ENCODE measurements around the gene GALNTL6.
"Not testable (repeated sequence)": the region's sequence is repeated elsewhere in the genome, so short reads cannot be mapped to it uniquely, and the experiment has no call there.

Gene GALNTL6

DNA sequence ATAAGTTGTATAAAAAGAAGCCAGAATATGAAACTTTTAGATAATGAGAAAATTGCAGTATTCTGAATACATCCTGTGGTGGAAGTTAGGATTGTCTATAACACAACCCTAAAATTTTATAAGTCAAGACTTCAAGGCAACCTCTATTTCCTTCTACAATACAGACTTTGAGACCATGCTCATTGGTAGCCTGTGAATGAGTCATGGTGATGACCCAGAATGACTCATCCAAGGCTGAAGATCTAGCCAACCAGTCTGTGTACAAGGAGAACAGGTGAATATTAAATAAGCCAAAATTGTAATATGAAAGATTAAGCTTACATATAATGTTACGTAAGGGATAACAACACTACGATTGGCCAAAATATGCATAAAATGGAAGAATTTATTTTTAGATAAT lies 879.5 kb downstream of the GALNTL6 start:
- DNase-seq = no peak

DNA sequence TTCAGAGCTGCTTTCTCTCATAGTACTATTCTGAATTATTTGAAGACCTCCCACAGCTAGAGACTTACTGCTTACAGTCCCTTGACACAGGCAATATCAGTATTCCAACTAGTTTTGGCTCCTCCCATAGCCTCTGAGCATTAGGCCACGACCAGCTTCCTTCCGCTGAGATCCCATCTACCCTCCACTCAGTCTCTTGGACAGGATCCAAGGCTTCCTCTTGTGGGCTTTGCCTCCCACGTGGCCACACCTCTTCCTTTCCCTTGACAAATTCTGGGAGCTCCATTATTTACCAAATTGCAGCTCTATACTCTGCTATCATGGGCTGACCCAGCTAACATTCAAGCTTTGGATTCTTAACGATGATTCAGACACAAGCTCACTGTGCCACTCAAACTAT lies 885.1 kb downstream of the GALNTL6 start:
- no peak for DNase-seq

DNA sequence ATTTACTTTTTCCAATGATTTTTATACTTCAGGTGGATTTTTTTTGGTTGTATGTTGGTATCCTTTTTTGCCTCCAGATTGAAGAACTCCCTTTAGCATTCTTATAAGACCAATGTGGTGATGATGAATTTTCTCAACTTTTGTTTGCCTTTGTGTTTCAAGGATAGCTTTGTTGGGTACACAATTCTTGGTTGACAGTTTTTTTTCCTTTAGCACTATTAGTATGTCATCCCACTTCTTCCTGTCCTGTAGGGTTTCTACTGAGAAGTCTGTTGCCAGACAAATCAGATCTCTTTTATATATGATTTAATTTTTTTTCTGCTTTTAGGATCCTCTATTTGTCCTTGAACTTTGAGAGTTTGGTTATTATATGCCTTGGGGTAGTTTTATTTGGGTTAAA lies 892.4 kb downstream of the GALNTL6 start:
- no peak for DNase-seq

DNA sequence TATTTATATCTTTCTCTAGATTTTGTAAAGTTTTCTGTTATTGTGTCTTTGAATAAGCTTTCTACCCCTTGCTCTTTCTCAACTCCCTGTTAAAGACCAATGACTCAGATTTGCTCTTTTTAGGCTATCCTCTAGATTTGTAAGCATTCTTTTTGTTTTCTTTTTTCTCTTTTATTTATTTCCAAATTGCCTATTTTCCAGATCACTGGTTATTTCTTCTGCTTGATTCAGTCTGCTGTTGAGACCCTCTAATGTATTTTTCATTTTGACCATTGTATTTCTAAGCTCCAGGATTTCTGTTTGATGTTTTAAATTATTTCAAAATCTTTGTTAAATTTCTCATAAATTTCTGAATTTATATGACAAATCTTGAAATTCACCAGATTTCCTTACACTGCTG lies 892.8 kb downstream of the GALNTL6 start:
- no peak for DNase-seq

DNA sequence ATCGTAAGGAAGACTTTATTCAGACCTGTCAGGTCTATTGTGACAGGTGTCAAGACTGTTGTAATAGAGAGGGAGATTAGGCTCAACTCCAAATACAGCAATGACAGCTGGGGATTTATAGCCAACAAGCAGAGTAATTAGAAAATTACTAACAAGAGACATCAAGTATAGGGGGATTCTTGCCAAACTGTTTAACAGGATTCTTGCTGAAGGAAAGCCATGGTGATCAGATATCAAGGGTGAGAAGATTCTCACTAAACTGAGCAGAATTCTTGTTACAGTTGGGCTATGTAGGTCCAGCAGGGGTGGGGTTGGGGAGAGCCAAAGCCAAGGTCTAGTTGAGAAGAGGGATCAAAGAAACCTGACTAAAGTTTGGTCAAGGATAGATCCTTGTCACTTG lies 894.4 kb downstream of the GALNTL6 start:
- DNase-seq = no peak

DNA sequence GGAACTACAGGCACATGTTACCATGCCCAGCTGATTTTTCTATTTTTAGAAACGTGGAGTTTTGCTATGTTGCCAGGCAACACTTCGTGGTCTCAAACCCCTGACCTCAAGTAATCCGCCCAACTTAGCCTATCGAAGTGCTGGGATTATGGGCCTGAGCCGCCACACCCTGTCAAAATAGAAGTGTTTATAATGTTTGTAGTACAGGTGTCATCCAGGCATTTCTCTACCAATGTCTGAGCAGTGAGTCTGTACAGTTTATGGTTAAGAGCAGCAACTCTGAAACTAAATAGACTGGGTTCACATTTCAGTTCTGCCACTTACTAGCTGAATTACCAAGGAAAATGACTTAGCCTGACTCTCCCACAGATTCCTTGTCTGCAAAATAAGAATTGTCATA lies 895.0 kb downstream of the GALNTL6 start:
- DNase-seq = no peak

DNA sequence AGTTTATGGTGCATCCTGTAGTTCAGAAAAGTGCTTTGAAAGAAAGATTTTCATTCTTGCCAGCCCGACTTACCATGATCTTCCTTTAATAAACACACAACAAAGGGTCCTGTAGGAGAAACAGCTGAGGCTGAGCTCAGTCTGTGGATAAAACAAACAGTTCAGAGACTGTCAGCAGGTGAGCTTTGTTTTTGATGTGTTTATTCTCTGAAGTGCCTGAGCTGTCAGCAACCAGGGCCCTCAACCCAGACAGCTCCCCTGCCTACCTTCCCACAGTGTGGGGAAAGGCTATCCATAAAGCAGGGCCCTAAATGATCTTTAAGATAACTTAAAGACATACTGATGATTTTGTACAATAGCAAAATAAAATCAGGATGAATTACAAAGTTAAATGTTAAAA lies 896.2 kb downstream of the GALNTL6 start:
- DNase-seq = no peak

DNA sequence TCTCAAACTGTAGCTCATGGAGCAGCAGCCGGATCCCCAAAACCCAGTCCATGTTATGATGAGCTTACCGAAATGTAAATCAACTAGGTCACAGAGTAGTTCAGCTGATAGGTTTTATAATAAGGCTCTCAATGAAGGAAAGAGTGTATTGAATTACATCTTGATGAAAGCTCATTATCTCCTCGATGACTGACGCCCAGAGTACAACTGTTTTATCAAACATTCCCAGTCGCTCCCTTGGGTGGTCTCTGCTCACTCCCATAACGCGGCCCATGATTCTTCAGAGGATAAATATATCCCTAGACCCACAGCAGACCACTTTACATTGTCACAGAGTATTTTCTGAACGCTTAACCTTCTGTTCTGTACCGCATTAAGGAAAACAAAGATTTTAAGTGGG lies 903.1 kb downstream of the GALNTL6 start:
- DNase-seq = no peak

DNA sequence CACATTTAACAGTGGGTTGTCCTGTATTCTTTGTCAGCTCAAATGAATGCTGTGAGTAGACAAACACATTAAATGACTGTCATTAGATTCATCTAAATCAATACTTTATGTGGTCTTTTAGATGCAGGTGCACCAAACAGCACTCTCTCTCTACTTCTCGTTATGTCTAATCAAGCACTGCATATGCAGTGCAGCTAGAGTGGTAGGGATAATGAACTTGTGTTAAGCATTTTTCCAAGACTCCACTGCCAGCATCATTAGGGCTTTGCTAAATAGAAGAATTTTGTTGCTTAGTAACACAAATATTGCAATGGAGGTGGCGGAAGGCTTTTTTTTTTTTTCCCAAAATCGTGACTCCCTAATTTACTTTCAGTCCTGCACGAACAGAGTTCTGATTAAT lies 908.5 kb downstream of the GALNTL6 start:
- no peak for DNase-seq

DNA sequence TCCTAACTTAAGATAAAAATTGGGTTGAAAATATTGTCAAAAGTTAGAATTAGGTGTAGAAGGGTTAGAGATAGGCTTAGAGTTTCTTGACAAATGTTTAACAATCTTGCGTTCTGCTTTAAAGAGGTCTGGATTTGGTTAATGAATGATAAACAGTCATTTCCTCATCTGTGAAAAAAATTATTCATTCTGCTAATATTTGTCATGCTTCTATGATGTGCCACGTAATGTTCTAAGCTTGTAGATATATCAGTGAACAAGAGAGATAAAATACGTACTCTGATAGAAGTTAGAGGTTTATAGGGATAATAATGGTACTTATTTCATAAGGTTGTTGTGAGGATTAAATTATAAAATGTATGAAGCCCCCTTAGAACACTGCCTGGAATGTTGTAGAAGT lies 912.4 kb downstream of the GALNTL6 start:
- no peak for DNase-seq

DNA sequence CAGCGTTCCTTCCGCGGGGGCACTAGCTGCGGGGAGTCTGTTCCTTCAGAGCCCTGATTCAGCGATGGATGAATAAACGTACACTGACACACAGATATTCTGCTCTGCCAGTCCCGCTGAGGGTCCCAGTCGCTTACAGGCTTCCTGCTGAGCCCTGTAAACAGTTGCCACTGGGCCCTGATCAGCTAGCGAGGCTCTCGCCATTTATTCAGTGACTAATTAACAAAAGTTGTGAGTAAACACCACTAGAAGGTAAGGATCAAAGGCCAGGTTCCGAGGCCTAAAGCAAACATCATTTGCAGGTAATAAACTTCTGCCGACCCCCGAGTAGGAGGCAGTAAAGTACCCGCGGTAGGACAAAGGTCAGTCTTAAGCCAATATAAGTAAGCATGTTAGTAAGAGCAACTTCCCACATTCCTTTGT lies 912.8 kb downstream of the GALNTL6 start:
- DNase-seq = no peak

DNA sequence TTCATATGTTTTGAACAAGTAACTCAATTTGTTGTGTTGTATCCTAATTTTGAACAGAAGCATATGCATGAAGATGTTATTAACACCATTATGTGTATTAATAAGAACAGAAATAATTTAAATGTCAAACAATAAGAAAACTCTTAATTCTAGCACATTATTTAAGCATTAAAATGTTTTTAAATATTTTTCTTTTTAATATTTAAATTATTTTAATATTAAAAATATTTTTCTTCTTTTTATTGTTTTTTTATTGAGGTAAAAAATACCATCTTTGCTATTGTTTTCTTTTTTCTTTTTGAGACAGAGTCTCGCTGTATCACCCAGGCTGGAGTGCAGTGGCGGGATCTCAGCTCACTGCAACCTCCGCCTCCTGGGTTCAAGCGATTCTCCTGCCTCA lies 914.4 kb downstream of the GALNTL6 start:
- DNase-seq = no peak

DNA sequence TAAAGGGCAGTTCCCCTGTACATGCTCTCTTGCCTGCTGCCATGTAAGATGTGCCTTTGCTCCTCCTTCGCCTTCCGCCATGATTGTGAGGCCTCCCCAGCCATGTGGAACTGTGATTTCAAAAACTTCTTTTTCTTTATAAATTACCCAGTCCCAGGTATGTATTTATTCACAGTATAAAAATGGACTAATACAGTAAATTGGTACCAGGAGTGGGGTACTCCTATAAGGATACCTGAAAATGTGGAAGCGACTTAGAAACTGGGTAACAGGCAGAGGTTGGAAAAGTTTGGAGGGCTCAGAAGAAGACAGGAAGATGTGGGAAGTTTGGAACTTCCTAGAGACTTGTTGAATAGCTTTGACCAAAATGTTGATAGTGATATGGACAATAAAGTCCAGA lies 920.4 kb downstream of the GALNTL6 start:
- not testable (repeated sequence) for DNase-seq

DNA sequence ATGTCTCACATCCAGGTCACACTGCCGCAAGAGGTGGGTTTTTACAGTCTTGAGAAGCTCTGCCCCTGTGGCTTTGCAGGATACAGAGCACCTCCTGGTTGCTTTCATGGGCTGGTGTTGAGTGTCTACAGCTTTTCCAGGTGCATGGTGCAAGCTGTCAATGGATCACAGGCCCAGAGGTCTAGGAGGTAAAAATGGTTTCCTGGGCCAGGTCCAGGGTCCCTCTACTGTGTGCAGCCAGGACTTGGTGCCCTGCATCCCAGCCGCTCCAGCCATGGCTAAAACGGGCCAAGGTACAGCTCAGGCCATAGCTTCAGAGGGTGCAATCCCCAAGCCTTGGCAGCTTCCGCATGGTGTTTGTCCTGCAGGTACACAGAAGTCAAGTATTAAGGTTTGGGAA lies 921.4 kb downstream of the GALNTL6 start:
- DNase-seq = no peak

DNA sequence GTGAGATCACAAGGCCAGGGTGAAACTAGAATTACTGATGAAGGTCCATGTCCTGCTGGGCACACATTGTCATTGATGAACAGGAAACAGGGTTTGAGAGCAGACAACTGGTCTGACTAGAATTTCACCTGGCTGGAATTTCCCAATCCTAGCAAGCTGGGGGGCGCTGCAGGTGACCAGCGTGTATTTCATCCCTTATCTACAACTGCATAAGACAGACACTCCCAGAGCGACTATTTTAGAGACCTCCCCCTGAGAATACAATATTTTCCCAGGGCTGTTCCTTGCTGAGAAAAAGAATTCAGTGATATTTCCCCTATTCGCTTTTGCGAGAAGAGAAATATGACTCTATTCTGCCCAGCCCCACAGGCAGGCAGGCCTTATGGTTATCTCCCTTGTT lies 922.8 kb downstream of the GALNTL6 start:
- DNase-seq = no peak

DNA sequence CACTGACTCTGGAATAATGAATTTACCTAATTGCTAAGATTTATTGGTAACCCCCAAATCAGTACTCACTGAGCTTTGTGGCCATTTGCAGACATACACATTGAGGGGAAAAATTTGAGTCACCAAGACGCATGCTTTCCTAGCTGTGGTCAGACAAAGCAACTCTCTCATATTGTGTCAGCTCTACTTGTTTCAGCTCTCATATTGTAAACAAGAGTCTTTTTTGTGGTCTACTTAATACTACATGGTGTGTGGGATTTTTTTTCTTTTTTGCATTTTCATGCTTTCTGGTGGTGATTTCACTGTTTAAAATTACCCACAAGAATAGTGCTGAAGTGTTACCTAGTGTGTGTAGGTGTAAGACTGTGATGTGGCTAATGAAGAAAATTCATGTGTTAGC lies 927.2 kb downstream of the GALNTL6 start:
- no peak for DNase-seq

DNA sequence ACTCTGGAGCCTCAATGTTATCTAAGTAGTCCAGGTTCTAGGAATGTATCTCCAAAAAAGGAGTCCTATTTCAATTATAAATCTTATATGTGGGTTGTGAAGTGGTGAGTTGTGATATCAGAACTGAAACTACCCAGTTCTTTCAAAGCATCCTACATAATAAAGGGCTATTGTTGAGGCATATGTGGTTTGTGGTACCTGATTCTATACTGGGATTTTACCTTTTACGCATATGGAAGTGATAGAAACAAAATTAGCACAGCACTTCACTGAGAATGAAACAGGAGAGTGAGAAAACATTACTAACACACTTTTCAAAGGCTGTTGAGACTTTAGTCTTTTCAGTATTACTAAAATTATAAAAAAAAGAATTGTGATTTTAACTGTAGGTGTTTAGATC lies 937.7 kb downstream of the GALNTL6 start:
- no peak for DNase-seq

DNA sequence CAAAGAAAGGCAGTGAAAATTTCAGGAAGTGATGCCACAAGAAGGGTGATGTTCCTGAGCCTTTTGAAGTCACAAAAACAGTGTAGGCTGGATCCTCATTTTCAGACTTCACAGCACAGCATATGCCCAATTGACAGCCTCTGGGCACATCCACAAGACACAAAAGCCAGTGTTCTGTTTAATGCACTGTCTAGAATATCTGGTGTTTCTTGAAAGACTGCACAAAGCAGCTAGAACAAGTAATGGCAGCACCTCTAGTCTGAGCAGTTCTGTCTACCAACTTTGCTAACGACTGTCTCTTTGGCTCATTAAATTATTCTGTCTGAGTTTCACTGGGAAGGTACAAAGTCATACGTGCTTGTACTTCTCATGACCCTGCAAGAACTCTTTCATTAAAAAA lies 938.3 kb downstream of the GALNTL6 start:
- no peak for DNase-seq

DNA sequence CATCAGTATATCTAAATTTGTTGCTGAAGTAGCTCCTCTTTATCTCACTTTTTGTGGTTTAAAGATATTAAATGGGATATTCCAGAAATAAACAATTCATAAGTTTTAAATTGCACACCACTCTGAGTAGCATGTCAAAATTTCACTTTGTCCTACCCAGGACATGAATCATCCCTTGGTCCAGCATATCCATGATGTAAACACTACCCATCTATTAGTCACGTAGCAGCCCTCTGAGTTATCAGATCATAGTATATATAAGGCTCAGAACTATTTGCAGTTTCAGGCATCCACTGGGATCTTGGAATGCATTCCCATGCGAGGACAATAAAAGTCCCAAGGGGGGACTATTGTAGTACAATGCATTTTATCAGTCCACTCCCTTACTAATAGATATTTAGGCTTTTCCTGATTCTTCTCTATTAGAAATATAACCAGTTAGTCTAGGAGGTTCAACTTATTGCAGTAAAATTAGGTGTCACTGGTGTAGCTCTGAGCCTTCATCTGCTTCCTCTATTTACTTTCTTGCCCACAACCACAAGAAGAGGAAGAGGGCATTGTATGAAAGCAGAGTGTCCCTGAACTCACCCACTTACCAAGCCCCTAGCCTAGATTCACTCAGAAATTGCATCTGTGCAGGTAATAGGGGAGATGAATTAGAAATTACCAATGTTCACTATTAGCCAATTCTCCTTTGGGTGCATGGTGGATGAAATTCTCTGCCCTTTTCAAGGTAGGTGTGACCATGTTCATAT lies 945.6 kb downstream of the GALNTL6 start:
- DNase-seq = no peak

DNA sequence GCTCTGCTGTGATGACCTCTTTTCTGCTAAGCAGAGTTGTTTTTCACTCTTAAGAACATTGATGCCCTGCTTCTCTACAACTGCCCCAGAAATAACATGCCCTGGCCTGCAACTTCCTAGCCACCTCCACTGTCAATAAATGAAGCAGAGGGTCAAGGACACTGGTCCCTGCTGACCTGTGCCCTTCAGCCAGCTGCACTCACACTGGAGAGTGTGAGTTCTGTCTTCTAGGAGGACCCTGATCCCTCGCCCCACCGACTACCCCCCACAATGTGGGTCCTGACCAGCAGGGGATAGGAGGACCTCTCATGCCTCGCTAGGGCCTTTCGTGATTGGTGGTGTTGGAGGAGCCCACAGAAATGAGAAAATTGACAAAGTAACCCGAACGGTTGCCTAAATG lies 947.3 kb downstream of the GALNTL6 start:
- no peak for DNase-seq

DNA sequence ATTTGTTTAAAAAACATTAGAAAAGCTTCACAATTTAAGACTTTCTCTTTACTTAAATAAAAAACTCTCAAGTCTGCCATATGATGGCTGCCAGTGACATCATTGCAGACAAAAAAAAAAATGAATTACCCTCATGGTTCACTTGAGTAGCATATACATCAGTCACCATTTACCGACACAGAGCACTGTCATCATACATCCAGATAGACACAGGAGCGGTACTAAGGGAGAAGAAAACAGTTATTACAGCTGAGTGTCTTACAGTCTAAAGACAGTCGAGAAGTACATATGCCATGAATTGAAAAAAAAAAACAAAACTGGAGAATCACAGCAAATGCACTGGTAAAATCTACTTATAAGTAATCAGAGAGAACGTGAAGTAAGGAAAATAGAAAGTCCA lies 949.7 kb downstream of the GALNTL6 start:
- no peak for DNase-seq

DNA sequence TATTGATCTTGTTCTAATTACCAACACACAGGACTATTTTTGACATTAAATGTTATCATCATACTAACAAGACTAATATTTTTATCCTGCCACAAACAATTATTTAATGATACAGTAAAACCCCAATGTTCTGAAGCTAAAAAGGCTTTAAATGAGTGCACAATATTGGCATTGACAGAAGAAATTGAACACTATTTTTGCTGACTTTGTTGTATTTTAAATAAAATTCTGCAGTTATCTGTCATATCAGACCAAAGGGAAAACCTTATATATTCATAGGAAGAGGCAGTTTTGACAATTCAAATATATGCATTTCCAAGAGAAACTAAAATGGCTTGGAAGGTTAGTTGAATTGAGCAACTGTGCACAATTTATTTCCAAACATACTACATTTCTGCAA lies 957.6 kb downstream of the GALNTL6 start:
- DNase-seq = no peak

DNA sequence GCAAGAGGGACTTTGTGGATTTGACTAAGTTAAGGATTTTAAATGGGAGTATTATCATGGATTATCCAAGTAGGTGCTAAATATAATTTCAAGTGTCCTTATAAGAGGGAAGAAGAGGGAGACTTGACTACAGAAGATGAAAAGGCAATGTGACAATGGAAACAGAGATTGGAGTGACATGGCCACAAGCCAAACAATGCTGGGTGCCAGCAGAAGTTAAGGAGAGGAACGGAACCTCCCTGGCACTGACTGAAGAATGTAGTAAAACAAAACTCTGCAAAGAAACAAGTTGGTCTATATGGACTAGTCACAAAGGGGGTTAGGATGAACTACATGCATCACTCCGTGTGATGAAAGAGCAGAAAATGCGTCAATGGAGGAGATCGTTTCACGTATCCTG lies 959.6 kb downstream of the GALNTL6 start:
- no peak for DNase-seq

DNA sequence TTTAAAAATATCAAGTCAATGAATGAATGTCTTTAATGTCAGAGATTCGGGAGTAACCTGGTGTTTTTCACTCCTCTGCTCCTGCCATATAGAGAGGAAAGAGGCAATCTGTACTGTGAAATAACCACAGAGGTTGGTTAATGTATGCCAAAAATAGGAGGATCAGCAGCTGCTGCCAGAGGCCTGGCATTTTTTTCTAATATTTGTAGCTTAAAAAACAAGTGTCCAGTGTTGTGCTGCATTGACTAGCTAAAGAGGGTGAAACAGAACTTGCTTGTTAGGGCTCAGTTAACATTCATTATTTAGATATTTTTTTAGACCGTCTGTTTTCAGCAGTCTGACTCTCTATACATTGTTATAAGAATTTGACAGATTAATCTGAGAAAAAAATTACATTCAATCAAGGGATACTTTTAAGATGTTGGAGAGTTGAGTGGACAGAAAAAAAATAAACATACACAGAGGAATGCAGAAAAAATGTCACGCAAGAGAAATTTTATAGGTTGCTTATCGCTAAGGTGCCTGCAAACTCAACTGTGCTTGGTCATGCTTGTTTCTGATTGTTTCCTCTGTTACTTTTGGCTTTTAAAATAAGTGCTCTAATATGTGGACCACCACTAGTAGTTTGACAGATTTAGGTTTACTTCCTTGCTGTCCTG lies 963.1 kb downstream of the GALNTL6 start:
- DNase-seq = no peak

Data from NCI-H1048 (cell line).